HUES48 (cell line): ENCODE data around the gene ADCY6.
A peak's percentile ranks its signal among the peaks of the same experiment; 100 is the strongest.

Experiments used
- H3K27ac ChIP-seq: one replicate; pipeline ENCODE4 v1.7.0; 2013; ENCODE audit warnings: low read depth, low read length, inconsistent platforms
- H3K27me3 ChIP-seq: 2 replicates; pipeline ENCODE4 v1.6.1; 2013; ENCODE audit warnings: mild to moderate bottlenecking, low read length; ENCODE audit not compliant: control insufficient read depth, insufficient read depth
- H3K36me3 ChIP-seq: 2 replicates; pipeline ENCODE4 v1.6.1; 2013; ENCODE audit warnings: low read length; ENCODE audit not compliant: control insufficient read depth, insufficient read depth
- H3K4me1 ChIP-seq: 2 replicates; pipeline ENCODE4 v1.6.1; 2013; ENCODE audit warnings: mild to moderate bottlenecking, low read length; ENCODE audit not compliant: control insufficient read depth, insufficient read depth
- H3K4me3 ChIP-seq: 2 replicates; pipeline ENCODE4 v1.5.1; 2013; ENCODE audit warnings: mild to moderate bottlenecking, low read depth, low read length
- H3K9ac ChIP-seq: 2 replicates; pipeline ENCODE4 v1.6.1; 2013; ENCODE audit warnings: mild to moderate bottlenecking, low read depth, low read length, moderate library complexity
- H3K9me3 ChIP-seq: 2 replicates; pipeline ENCODE4 v1.6.1; 2013; ENCODE audit warnings: low read length; ENCODE audit not compliant: control insufficient read depth, insufficient read depth

The ADCY6 gene

DNA sequence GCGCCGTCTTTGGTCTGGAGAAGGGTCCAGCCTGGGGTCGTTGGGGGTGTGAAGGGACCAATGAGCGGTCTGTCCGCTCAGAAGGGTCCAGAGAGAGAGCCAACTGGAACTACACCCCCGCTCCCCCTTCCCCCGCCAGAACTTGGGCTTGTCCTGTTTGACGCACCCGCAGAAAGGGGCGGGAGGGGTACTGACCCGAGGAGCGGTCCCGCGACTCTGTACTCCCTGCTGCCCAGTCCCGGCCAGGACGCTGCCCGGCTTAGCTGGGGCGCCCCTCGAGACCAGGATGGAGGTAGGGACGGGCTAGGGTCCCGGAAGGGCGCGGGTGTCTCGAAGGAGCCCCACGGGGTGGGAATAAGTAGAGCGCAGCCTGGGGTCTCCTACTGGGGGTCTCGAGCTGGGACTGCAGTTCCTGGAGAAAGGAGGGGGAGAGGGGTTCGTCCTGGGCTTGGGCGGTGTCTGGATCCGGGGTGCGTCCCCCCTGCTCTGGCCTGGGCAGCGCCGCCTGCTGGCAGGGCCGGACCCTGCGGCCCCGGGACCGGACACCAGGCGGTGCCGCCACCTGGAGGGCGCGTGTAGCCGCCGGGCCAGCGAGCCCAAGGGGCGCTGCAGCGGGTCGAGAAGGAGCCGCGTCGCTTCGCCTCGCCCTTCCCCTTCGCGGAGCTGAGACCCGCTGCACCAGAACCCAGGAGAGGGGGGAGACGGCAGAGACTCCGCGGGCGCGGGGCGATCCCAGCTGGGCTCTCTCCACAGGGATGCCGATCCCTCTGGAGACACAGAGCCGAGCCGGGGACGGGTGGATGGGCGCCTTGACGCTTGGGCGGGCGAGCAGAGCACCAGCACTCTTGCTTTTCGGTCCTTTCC lies 25.6 kb upstream of the ADCY6 start:
- H3K36me3 ChIP-seq, result no peaks in the 10 kb centered on the region
- peaks cover 54% of the 10 kb centered on the region for H3K27me3 ChIP-seq
- H3K27ac ChIP-seq, result peak overlapping the region; percentile 6
- H3K4me3 ChIP-seq, result peak overlapping the region; percentile 72
- no peaks in the 10 kb centered on the region for H3K9me3 ChIP-seq
- H3K4me1 ChIP-seq, result peaks cover 23% of the 10 kb centered on the region
- no peak overlapping the region for H3K9ac ChIP-seq

- H3K9ac ChIP-seq, result no peak overlapping the region
- no peak overlapping the region for H3K27ac ChIP-seq
- no peaks in the 10 kb centered on the region for H3K36me3 ChIP-seq
- H3K4me3 ChIP-seq, result peak overlapping the region; percentile 72
- H3K4me1 ChIP-seq, result peaks cover 18% of the 10 kb centered on the region
- peaks cover 49% of the 10 kb centered on the region for H3K27me3 ChIP-seq
- no peaks in the 10 kb centered on the region for H3K9me3 ChIP-seq
These were observed 24.8 kb upstream of the ADCY6 start for GRCh38 chr12:48813465-48814261.

DNA sequence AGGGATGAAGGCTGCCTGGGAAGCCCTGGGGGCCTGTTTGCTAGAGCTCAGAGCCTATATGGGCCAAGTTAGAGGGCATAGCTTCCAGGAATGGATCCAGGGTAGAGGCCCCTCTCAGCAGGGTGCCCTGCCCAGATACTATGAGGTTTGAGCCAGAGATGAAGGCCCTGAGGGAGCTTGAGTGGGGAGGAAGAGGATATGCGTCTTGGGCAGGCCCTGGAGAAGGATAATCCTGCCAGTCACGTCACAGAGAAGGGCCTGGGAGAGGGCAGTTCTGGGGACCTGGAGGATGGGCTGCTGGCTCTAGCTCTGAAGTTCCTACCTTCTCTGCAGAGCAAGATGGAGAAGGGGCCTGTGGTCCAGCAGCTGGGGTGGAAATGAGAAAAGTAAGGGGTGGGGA lies 23.5 kb upstream of the ADCY6 start:
- no peaks in the 10 kb centered on the region for H3K36me3 ChIP-seq
- H3K9me3 ChIP-seq, result no peaks in the 10 kb centered on the region
- peaks cover 14% of the 10 kb centered on the region for H3K4me1 ChIP-seq
- H3K9ac ChIP-seq, result no peak overlapping the region
- no peak overlapping the region for H3K27ac ChIP-seq
- peaks cover 42% of the 10 kb centered on the region for H3K27me3 ChIP-seq
- H3K4me3 ChIP-seq, result no peak overlapping the region

DNA sequence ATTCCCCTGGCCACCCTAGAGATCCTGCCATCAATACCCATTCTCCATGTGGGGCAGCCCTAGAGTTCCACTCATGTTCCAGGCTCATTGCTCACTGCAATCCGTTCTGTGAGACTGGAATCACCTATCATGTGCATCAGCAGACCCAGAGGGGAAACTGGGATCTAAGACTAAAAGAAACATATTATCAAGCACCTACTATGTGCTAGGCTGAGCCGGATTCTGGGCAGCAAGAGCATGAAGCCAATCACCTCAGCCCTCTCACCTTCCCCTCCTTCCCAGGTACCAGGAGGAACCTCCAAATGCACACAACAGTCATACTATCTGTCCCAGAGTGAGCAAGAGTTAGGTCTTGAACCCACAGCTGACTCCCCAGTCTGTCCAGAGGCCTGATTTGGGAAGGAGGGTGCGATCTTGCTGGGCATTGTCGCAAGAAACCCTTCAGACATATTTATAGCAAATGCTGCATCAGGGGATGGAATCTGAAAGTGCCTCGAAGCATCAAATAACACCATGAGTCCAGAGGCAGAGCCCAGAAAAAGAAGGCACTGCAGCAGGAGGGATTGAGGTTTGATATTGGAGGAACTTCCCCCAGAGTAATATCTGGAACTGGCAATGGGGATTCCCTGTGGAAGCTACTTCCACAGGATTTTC lies 22.7 kb upstream of the ADCY6 start:
- Histone ChIP-seq H3K36me3 (no peaks in the 10 kb centered on the region), H3K9ac (no peak overlapping the region), H3K4me1 (peaks cover 14% of the 10 kb centered on the region), H3K4me3 (no peak overlapping the region), H3K27ac (no peak overlapping the region), H3K27me3 (peaks cover 33% of the 10 kb centered on the region), H3K9me3 (no peaks in the 10 kb centered on the region)

GRCh38 chr12:48810903-48811431 lies 22.1 kb upstream of the ADCY6 start:
- H3K27ac ChIP-seq, result peak overlapping the region; percentile 17
- H3K9ac ChIP-seq, result no peak overlapping the region
- no peak overlapping the region for H3K4me3 ChIP-seq

DNA sequence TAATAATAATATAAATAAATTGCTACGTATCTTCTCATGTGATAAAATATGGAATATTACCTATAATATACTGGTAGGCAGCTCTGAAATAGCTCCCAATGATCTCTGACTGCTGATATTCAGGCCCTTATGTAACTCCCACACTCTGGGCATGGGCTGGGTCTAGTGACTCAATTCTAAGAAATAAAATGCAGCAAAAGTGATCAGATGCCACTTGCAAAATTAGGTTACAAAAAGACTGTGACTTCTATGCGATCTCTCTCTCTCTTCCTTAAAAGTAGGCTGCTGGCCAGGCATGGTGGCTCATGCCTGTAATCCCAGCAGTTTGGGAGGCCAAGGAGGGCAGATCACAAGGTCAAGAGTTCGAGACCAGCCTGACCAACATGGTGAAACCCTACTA lies 19.1 kb upstream of the ADCY6 start:
- H3K36me3 ChIP-seq, result no peaks in the 10 kb centered on the region
- H3K9ac ChIP-seq, result no peak overlapping the region
- no peaks in the 10 kb centered on the region for H3K9me3 ChIP-seq
- H3K27me3 ChIP-seq, result peaks cover 24% of the 10 kb centered on the region
- H3K27ac ChIP-seq, result no peak overlapping the region
- H3K4me1 ChIP-seq, result peaks cover 11% of the 10 kb centered on the region
- H3K4me3 ChIP-seq, result no peak overlapping the region

More at GRCh38 chr12:48810903-48811431, 22.1 kb upstream of the ADCY6 start:
- Histone ChIP-seq H3K36me3 (no peaks in the 10 kb centered on the region), H3K9me3 (no peaks in the 10 kb centered on the region), H3K4me1 (peaks cover 13% of the 10 kb centered on the region), H3K27me3 (peaks cover 27% of the 10 kb centered on the region)

GRCh38 chr12:48803675-48804074 lies 14.8 kb upstream of the ADCY6 start:
- Histone ChIP-seq H3K9ac (no peak overlapping the region), H3K4me1 (no peaks in the 10 kb centered on the region), H3K27me3 (no peaks in the 10 kb centered on the region), H3K27ac (no peak overlapping the region), H3K9me3 (no peaks in the 10 kb centered on the region), H3K4me3 (no peak overlapping the region), H3K36me3 (no peaks in the 10 kb centered on the region)

DNA sequence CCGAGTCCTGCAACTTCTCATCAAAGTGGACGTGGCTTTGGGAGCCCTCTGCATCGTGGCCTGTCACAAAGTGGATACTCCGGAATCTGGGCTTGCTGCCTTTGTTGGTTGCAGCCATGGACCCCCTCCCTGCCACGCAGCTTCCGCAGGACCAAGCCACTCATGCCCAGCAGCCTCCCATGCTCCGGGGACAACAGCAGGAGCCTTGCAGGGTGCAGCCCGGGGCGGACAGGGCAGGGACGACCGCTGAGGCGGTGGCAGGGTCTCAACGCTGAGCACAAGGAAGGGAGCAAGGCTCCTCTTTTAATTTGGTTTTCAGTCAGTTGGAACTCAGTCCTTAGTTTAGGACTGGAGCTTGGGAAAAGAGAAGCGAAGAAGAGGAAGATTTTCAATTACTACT lies 12.1 kb upstream of the ADCY6 start:
- no peaks in the 10 kb centered on the region for H3K27me3 ChIP-seq
- no peak overlapping the region for H3K27ac ChIP-seq
- no peaks in the 10 kb centered on the region for H3K4me1 ChIP-seq
- no peak overlapping the region for H3K4me3 ChIP-seq
- H3K9ac ChIP-seq, result no peak overlapping the region
- H3K9me3 ChIP-seq, result no peaks in the 10 kb centered on the region
- no peaks in the 10 kb centered on the region for H3K36me3 ChIP-seq

- Histone ChIP-seq H3K4me3 (no peak overlapping the region), H3K36me3 (no peaks in the 10 kb centered on the region), H3K9me3 (no peaks in the 10 kb centered on the region), H3K27ac (no peak overlapping the region), H3K4me1 (no peaks in the 10 kb centered on the region), H3K27me3 (no peaks in the 10 kb centered on the region), H3K9ac (no peak overlapping the region)
These were observed 11.6 kb upstream of the ADCY6 start for GRCh38 chr12:48800457-48800856.

GRCh38 chr12:48796976-48797375 lies 8.1 kb upstream of the ADCY6 start:
- Histone ChIP-seq H3K9me3 (no peaks in the 10 kb centered on the region), H3K4me1 (peaks cover 8% of the 10 kb centered on the region), H3K27ac (no peak overlapping the region), H3K9ac (no peak overlapping the region), H3K4me3 (no peak overlapping the region), H3K27me3 (no peaks in the 10 kb centered on the region), H3K36me3 (no peaks in the 10 kb centered on the region)
